Measurements from ENCODE around the gene SRSF9. TPM values are rescaled to one million over a fixed set of nuclear protein-coding genes. Genes with fewer than 3 reads are reported as not detected.

Gene SRSF9
- total and polyA plus RNA-seq, 2 of the 4 experiments (the other 2 are of a cell fraction) = 102 to 143 TPM

DNA sequence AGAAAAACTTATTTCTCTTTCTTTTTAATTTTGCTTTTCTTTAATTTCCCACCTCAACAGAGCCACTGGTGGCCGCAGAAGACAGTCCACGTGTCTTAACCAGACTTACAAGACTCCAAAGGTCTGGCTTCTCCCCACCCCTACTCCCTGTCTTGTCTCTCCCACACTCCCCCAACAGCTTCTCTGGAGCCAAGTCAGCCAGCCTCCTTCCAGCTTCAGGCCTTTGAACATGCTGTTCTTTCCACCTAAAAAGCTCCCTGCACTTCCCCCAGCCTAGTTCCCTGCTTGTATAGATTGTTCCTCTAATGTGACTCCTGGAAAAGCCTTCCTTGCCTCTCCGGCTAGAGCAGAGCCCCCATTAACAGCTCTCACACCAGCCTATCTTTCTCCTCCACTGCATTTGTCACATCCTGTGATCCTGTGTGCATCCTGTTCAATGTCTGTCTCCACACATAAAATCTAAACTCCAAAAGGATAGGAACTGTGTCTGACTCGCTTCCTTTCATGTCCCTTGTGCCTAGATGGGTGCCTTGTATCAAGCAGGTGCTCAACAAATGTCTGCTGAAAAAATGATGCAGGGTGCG, 18.6 kb upstream of the SRSF9 start:
- Histone ChIP-seq H2BK120ac (ENCODE audit: low read depth, low read length) (no peak overlapping the region), H3K18ac (ENCODE audit: low read depth, low read length) (no peak overlapping the region), H3K9me3 (ENCODE audit: control insufficient read depth, insufficient read depth, low read length) (no peaks in the 10 kb centered on the region), H3K27me3 (ENCODE audit: control insufficient read depth, insufficient read depth, low read length) (no peaks in the 10 kb centered on the region), H2AK9ac (replicated peaks; ENCODE audit: low read depth, low read length, poor library complexity) (no peak overlapping the region), H3K56ac (ENCODE audit: extremely low read depth, insufficient read depth, low read length) (no peak overlapping the region), H2BK15ac (ENCODE audit: low read depth, low read length) (no peak overlapping the region), H3K14ac (replicated peaks; ENCODE audit: low read depth, low read length) (no peak overlapping the region), H3K4me2 (ENCODE audit: low read depth, low read length) (no peak overlapping the region), H3K4me3 (ENCODE audit: insufficient read depth, low read depth, low read length) (no peak overlapping the region), H2AFZ (replicated peaks; ENCODE audit: low read length, poor library complexity) (no peak overlapping the region), H4K5ac (ENCODE audit: low read depth, low read length) (no peak overlapping the region), H4K20me1 (ENCODE audit: insufficient read depth, low read length) (no peaks in the 10 kb centered on the region), H2AK5ac (ENCODE audit: low read depth, low read length) (no peak overlapping the region), H2BK5ac (ENCODE audit: low read depth, low read length, poor library complexity, severe bottlenecking) (no peak overlapping the region), H3K9me1 (ENCODE audit: insufficient read depth, low read length) (peaks cover 10% of the 10 kb centered on the region), H3K23ac (ENCODE audit: low read depth, low read length) (no peak overlapping the region), H3K9ac (ENCODE audit: low read depth, low read length) (no peak overlapping the region), H3K36me3 (ENCODE audit: control insufficient read depth, insufficient read depth, low read length) (peaks cover 6% of the 10 kb centered on the region), H3K27ac (ENCODE audit: insufficient read depth, low read length) (no peak overlapping the region), H3K79me1 (ENCODE audit: low read depth in 1 of 2, low read length in 2 of 2) (peaks cover 10 to 25% of the 10 kb centered on the region in 2 experiments), H3K4me1 (ENCODE audit: control insufficient read depth, insufficient read depth, low read length) (no peaks in the 10 kb centered on the region), H4K8ac (ENCODE audit: low read depth in 2 of 2, low read length in 2 of 2) (no peak overlapping the region), H2BK20ac (ENCODE audit: low read depth, low read length) (no peak overlapping the region), H4K91ac (ENCODE audit: insufficient read depth, low read depth, low read length) (no peak overlapping the region), H3K4ac (ENCODE audit: low read depth, low read length) (no peak overlapping the region)
- no TSS peak for BruUV-seq (replicated peaks)
- in situ Hi-C loops (cut with MboI; ENCODE audit: low sequenced_read_pairs) (no loop called here), dilution Hi-C loops (cut with HindIII; ENCODE audit: low sequenced_read_pairs, unreplicated experiment) (no loop called here), intact Hi-C loops (cut with micrococcal nuclease) (no loop called here)
- TF ChIP-seq RAD21 (IDR thresholded peaks at IDR 0.05; ENCODE audit: low read length) (no peak), MAFK (IDR thresholded peaks at IDR 0.05; ENCODE audit: low read depth, low read length) (no peak), SMC3 (IDR thresholded peaks at IDR 0.05; ENCODE audit: low read depth, low read length) (no peak), POLR2A (IDR thresholded peaks at IDR 0.05; ENCODE audit: low read depth, low read length) (no peak), RFX5 (IDR thresholded peaks at IDR 0.05; ENCODE audit: low read depth, low read length) (no peak), RCOR1 (IDR thresholded peaks at IDR 0.05; ENCODE audit: insufficient replicate concordance, low read length) (no peak)
- TF ChIP-seq, protein P1, sequence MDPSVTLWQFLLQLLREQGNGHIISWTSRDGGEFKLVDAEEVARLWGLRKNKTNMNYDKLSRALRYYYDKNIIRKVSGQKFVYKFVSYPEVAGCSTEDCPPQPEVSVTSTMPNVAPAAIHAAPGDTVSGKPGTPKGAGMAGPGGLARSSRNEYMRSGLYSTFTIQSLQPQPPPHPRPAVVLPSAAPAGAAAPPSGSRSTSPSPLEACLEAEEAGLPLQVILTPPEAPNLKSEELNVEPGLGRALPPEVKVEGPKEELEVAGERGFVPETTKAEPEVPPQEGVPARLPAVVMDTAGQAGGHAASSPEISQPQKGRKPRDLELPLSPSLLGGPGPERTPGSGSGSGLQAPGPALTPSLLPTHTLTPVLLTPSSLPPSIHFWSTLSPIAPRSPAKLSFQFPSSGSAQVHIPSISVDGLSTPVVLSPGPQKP (IDR thresholded peaks at IDR 0.05; ENCODE audit: borderline replicate concordance, low read depth, low read length) = no peak
- TF ChIP-seq, protein P2, sequence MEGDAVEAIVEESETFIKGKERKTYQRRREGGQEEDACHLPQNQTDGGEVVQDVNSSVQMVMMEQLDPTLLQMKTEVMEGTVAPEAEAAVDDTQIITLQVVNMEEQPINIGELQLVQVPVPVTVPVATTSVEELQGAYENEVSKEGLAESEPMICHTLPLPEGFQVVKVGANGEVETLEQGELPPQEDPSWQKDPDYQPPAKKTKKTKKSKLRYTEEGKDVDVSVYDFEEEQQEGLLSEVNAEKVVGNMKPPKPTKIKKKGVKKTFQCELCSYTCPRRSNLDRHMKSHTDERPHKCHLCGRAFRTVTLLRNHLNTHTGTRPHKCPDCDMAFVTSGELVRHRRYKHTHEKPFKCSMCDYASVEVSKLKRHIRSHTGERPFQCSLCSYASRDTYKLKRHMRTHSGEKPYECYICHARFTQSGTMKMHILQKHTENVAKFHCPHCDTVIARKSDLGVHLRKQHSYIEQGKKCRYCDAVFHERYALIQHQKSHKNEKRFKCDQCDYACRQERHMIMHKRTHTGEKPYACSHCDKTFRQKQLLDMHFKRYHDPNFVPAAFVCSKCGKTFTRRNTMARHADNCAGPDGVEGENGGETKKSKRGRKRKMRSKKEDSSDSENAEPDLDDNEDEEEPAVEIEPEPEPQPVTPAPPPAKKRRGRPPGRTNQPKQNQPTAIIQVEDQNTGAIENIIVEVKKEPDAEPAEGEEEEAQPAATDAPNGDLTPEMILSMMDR (conservative IDR thresholded peaks at IDR 0.05; ENCODE audit: low read depth, low read length) = no peak
- TF ChIP-seq, protein P3, sequence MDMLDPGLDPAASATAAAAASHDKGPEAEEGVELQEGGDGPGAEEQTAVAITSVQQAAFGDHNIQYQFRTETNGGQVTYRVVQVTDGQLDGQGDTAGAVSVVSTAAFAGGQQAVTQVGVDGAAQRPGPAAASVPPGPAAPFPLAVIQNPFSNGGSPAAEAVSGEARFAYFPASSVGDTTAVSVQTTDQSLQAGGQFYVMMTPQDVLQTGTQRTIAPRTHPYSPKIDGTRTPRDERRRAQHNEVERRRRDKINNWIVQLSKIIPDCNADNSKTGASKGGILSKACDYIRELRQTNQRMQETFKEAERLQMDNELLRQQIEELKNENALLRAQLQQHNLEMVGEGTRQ (IDR thresholded peaks at IDR 0.05; ENCODE audit: low read depth, low read length) = no peak
- ChIA-PET CTCF (no interaction called here), POLR2A (ENCODE audit: unreplicated experiment) (no interaction called here)
- 40% methylated on average over 2 of the region's 5 CpGs; no CpG with 5 or more reads in 1 of the 2 experiments for WGBS, 2 experiments (ENCODE audit: extremely low coverage in 2 of 2, insufficient read length in 1 of 2)
- DNase-seq (no peak), ATAC-seq (ENCODE audit: low read depth) (no peak)
